ENCODE measurements around the gene LPP. TPM values are rescaled to one million over a fixed set of nuclear protein-coding genes. Genes with fewer than 3 reads are reported as not detected.
A peak's percentile ranks its signal among the peaks of the same experiment; 100 is the strongest.

The LPP gene
- total RNA-seq, 1 experiment from 2014 or later = 20.4 TPM

DNA sequence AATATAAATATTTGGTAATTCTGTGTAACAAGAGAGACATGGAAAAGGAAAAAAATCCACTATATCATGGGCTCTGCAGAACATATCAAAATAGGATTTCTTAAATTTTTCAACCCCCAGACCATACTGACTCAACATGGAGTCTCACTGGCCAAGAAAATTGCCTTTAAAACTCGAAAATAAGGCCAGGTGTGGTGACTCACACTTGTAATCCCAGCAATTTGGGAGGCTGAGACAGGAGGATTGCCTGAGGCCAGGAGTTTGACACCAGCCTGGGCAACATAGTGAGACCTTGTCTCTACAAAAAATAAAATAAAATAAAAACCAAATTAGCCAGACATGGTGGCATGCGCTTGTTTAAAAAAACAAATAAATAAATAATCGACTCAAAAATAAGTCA is 723.4 kb downstream of the LPP start:
- Histone ChIP-seq H3K9ac (ENCODE audit: low read length) (no peak overlapping the region), H4K20me1 (ENCODE audit: low read length) (no peaks in the 10 kb centered on the region), H3K4me3 (ENCODE audit: low read length) (no peak overlapping the region), H2AFZ (ENCODE audit: low read length) (no peak overlapping the region), H3K9me2 (replicated peaks; ENCODE audit: low read length) (no peaks in the 10 kb centered on the region), H3K79me2 (ENCODE audit: low read length) (no peaks in the 10 kb centered on the region), H3K9me3 (ENCODE audit: low read length) (no peaks in the 10 kb centered on the region), H3K36me3 (ENCODE audit: low read depth, low read length) (peaks cover 6% of the 10 kb centered on the region; the same call in 1 of the 2 replicates), H3F3A (ENCODE audit: low read length, unreplicated experiment) (peaks cover 7% of the 10 kb centered on the region), H3K4me2 (ENCODE audit: low read length) (no peak overlapping the region), H3K27ac (ENCODE audit: low read length) (no peak overlapping the region), H3K27me3 (ENCODE audit: low read length) (no peaks in the 10 kb centered on the region), H3K4me1 (ENCODE audit: insufficient read depth, low read length) (peaks cover 20% of the 10 kb centered on the region)
- ChIA-PET CTCF (no interaction called here), POLR2A (ENCODE audit: unreplicated experiment) (no interaction called here)
- TF ChIP-seq, protein P1, sequence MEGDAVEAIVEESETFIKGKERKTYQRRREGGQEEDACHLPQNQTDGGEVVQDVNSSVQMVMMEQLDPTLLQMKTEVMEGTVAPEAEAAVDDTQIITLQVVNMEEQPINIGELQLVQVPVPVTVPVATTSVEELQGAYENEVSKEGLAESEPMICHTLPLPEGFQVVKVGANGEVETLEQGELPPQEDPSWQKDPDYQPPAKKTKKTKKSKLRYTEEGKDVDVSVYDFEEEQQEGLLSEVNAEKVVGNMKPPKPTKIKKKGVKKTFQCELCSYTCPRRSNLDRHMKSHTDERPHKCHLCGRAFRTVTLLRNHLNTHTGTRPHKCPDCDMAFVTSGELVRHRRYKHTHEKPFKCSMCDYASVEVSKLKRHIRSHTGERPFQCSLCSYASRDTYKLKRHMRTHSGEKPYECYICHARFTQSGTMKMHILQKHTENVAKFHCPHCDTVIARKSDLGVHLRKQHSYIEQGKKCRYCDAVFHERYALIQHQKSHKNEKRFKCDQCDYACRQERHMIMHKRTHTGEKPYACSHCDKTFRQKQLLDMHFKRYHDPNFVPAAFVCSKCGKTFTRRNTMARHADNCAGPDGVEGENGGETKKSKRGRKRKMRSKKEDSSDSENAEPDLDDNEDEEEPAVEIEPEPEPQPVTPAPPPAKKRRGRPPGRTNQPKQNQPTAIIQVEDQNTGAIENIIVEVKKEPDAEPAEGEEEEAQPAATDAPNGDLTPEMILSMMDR (conservative IDR thresholded peaks at IDR 0.05; ENCODE audit: low read depth, low read length) = no peak
- no peak for TF ChIP-seq EZH2phosphoT487 (IDR thresholded peaks at IDR 0.05; ENCODE audit: borderline replicate concordance, low read length)
- no peak for TF ChIP-seq EZH2 (IDR thresholded peaks at IDR 0.05; ENCODE audit: low read length, unreplicated experiment)
- DNase-seq (no peak), ATAC-seq (no peak)
- intact Hi-C loops (cut with micrococcal nuclease) = no loop called here
- no TSS peak for BruUV-seq (replicated peaks)

DNA sequence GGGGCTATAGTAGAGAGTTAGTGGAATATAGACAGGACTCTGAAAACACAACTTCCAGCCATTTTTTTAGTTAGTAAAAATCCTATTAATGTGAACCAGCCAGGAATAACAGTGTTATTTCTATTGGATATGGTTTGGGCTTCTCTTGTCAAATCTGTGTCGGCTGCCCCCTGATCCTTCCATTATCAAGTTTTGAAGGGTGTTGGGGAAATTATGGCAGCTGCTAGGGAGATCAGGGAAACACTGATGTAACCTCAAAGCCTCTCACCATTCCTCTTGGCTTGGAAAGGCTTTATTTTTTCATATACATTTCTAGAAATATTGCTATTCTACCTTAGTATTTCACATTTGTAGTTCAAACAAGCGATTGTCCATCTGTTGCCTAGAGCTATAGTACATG is 724.1 kb downstream of the LPP start:
- Histone ChIP-seq H4K20me1 (ENCODE audit: low read length) (no peaks in the 10 kb centered on the region), H3K4me2 (ENCODE audit: low read length) (no peak overlapping the region), H3K27me3 (ENCODE audit: low read length) (no peaks in the 10 kb centered on the region), H3K9me2 (replicated peaks; ENCODE audit: low read length) (no peaks in the 10 kb centered on the region), H3K4me1 (ENCODE audit: insufficient read depth, low read length) (peaks cover 27% of the 10 kb centered on the region), H3K9me3 (ENCODE audit: low read length) (no peaks in the 10 kb centered on the region), H3K27ac (ENCODE audit: low read length) (no peak overlapping the region), H3K4me3 (ENCODE audit: low read length) (no peak overlapping the region), H3K36me3 (ENCODE audit: low read depth, low read length) (peaks cover 6% of the 10 kb centered on the region; the same call in 1 of the 2 replicates), H2AFZ (ENCODE audit: low read length) (no peak overlapping the region), H3F3A (ENCODE audit: low read length, unreplicated experiment) (peaks cover 7% of the 10 kb centered on the region), H3K9ac (ENCODE audit: low read length) (no peak overlapping the region), H3K79me2 (ENCODE audit: low read length) (no peaks in the 10 kb centered on the region)
- BruUV-seq (replicated peaks) = no TSS peak
- ChIA-PET POLR2A (ENCODE audit: unreplicated experiment) (no interaction called here), CTCF (no interaction called here)
- no peak for DNase-seq
- ATAC-seq = no peak
- no peak for TF ChIP-seq EZH2phosphoT487 (IDR thresholded peaks at IDR 0.05; ENCODE audit: borderline replicate concordance, low read length)
- TF ChIP-seq EZH2 (IDR thresholded peaks at IDR 0.05; ENCODE audit: low read length, unreplicated experiment) = no peak
- TF ChIP-seq, protein P1 (conservative IDR thresholded peaks at IDR 0.05; ENCODE audit: low read depth, low read length) = no peak
- intact Hi-C loops (cut with micrococcal nuclease) = no loop called here

DNA sequence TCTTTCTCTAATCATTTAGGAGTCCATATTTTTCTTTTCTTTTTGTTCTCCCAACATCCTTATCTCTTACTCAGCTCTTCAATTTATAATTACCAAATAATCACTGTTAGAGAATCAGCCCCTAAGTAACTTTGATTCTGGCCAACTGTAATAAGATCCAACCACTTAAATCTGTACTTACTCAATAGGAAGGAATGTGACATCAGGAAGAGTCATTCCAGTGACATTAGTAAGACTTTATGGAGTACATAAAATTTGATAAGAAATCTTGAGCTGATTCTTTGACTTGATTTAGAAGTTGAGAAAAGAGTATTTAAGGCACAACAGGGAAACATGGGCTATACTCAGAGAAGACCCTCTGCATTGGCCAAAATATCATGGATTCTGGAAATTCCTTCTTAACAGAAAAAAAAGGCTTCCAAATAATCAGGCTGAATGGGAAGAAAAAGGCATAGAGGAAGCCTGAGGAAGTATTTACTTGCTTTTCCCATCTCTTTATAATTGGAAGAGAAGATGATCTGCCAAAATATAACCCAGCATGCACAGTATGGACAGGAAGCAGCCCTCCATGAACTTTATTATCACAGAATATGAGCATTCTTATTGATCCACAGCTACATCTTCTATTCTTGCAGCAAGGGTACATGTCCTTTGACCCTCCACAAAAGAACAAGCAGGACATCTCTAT is 728.1 kb downstream of the LPP start:
- Histone ChIP-seq H3F3A (ENCODE audit: low read length, unreplicated experiment) (peaks cover 7% of the 10 kb centered on the region), H3K27me3 (ENCODE audit: low read length) (no peaks in the 10 kb centered on the region), H3K4me3 (ENCODE audit: low read length) (peak overlapping the region; percentile 18; the same call in 1 of the 2 replicates), H3K36me3 (ENCODE audit: low read depth, low read length) (no peaks in the 10 kb centered on the region), H2AFZ (ENCODE audit: low read length) (no peak overlapping the region), H3K9me3 (ENCODE audit: low read length) (no peaks in the 10 kb centered on the region), H4K20me1 (ENCODE audit: low read length) (no peaks in the 10 kb centered on the region), H3K4me1 (ENCODE audit: insufficient read depth, low read length) (peaks cover 28% of the 10 kb centered on the region), H3K27ac (ENCODE audit: low read length) (peak overlapping the region; percentile 62), H3K9ac (ENCODE audit: low read length) (no peak overlapping the region), H3K4me2 (ENCODE audit: low read length) (peak overlapping the region; percentile 62), H3K9me2 (replicated peaks; ENCODE audit: low read length) (no peaks in the 10 kb centered on the region), H3K79me2 (ENCODE audit: low read length) (no peaks in the 10 kb centered on the region)
- no TSS peak for BruUV-seq (replicated peaks)
- intact Hi-C loops (cut with micrococcal nuclease) = loop anchor here (1.0 to 5.0 kb wide), 3 partner anchors 66 to 1140 kb away; no protein-coding TSS in a partner anchor
- ChIA-PET POLR2A (ENCODE audit: unreplicated experiment) (interaction anchor here (0.5 to 1.5 kb wide), 4 partner anchors 66 to 729 kb away, joined by 3 to 4 read pairs (median 4); no protein-coding TSS in a partner anchor), CTCF (interaction anchor here (0.7 to 1.1 kb wide), 3 partner anchors 1032 to 1144 kb away, joined by 3 to 4 read pairs (median 3); no protein-coding TSS in a partner anchor)
- ATAC-seq (peak; percentile 89), DNase-seq (peak; percentile 90)
- TF ChIP-seq EZH2 (IDR thresholded peaks at IDR 0.05; ENCODE audit: low read length, unreplicated experiment) (no peak), EZH2phosphoT487 (IDR thresholded peaks at IDR 0.05; ENCODE audit: borderline replicate concordance, low read length) (no peak)
- TF ChIP-seq, protein P1 (conservative IDR thresholded peaks at IDR 0.05; ENCODE audit: low read depth, low read length) = no peak

All from PC-3 (cell line).